ENCODE data around the gene SLC17A3. TPM values are rescaled to one million over a fixed set of nuclear protein-coding genes. Genes with fewer than 3 reads are reported as not detected.

Gene SLC17A3
- total RNA-seq, 4 donors from 2014 or later: not detected

DNA sequence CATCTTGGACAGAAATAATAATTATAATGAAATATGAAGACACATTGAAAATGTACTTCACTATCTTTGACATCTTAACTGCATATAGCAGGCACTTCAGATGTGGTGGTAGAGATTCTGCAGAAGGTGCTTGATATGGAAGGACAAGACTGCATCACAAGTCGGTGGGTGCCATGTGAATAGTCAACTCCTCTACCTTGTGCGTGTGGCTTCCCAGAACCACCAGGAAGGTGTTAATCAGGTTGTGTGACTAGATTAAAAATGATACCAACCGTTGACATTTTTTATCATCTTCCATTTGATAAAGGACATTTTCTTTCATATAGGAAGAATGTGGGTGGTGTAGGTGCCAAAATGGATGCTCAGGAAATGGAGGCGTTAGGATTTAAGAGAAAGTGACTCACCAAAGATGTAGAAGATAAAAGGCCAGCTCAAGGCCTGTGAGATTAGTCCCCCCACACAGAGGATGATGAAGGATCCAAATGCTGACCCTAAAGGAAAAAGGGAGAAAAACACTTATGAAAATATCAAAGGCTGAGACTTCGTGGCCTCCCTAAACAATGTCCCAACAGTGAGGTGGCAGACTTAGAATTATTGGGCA, 44.1 kb upstream of the SLC17A3 start:
- no peak for DNase-seq
- intact Hi-C loops (cut with DNase I): no loop called here
- Histone ChIP-seq H3K27ac (no peak overlapping the region), H3K4me1 (no peaks in the 10 kb centered on the region), H3K27me3 (no peaks in the 10 kb centered on the region), H3K4me3 (replicated peaks in 1 of 3) (no peak overlapping the region), H3K36me3 (no peaks in the 10 kb centered on the region), H3K9me3 (no peaks in the 10 kb centered on the region)
- TF ChIP-seq, protein P1, sequence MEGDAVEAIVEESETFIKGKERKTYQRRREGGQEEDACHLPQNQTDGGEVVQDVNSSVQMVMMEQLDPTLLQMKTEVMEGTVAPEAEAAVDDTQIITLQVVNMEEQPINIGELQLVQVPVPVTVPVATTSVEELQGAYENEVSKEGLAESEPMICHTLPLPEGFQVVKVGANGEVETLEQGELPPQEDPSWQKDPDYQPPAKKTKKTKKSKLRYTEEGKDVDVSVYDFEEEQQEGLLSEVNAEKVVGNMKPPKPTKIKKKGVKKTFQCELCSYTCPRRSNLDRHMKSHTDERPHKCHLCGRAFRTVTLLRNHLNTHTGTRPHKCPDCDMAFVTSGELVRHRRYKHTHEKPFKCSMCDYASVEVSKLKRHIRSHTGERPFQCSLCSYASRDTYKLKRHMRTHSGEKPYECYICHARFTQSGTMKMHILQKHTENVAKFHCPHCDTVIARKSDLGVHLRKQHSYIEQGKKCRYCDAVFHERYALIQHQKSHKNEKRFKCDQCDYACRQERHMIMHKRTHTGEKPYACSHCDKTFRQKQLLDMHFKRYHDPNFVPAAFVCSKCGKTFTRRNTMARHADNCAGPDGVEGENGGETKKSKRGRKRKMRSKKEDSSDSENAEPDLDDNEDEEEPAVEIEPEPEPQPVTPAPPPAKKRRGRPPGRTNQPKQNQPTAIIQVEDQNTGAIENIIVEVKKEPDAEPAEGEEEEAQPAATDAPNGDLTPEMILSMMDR (IDR thresholded peaks at IDR 0.05): no peak
- TF ChIP-seq POLR2A (IDR thresholded peaks at IDR 0.05): no peak
- WGBS, 2 donors: 72 to 88% methylated on average over 5 of the region's 5 CpGs

GRCh38 chr6:25916789-25917490, 42.9 kb upstream of the SLC17A3 start:
- intact Hi-C loops (cut with DNase I): no loop called here
- WGBS, 2 donors: 86 to 89% methylated on average over 7 of the region's 7 CpGs
- Histone ChIP-seq H3K27ac (no peak overlapping the region), H3K4me3 (replicated peaks in 1 of 3) (no peak overlapping the region), H3K4me1 (no peaks in the 10 kb centered on the region), H3K27me3 (no peaks in the 10 kb centered on the region), H3K9me3 (no peaks in the 10 kb centered on the region), H3K36me3 (no peaks in the 10 kb centered on the region)
- DNase-seq: no peak
- TF ChIP-seq, protein P1 (IDR thresholded peaks at IDR 0.05): no peak
- TF ChIP-seq POLR2A (IDR thresholded peaks at IDR 0.05): no peak

DNA sequence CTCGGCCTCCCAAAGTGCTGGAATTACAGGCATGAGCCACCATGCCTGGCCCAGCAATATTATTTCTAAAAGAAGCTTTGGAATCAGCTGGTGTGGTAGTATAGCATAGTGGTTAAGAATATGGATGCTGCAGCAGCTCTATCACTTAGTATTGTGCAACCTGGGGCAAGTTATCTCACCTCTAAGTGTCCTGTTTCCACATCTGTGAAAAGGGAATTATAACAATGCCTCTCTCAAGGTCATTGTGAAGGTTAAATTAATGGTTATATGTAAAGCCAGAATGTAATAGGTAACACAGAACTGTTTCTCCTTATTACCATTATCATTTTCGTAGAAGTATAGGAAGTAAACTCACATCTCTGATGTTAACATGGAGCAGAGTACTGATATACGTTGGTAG, 42.3 kb upstream of the SLC17A3 start:
- no peak for TF ChIP-seq POLR2A (IDR thresholded peaks at IDR 0.05)
- TF ChIP-seq, protein P1 (IDR thresholded peaks at IDR 0.05): no peak
- DNase-seq: no peak
- Histone ChIP-seq H3K9me3 (no peaks in the 10 kb centered on the region), H3K27ac (no peak overlapping the region), H3K36me3 (no peaks in the 10 kb centered on the region), H3K4me1 (no peaks in the 10 kb centered on the region), H3K27me3 (no peaks in the 10 kb centered on the region), H3K4me3 (replicated peaks in 1 of 3) (no peak overlapping the region)
- intact Hi-C loops (cut with DNase I): no loop called here
- 91% methylated on average over 3 of the region's 3 CpGs for WGBS, 2 donors

DNA sequence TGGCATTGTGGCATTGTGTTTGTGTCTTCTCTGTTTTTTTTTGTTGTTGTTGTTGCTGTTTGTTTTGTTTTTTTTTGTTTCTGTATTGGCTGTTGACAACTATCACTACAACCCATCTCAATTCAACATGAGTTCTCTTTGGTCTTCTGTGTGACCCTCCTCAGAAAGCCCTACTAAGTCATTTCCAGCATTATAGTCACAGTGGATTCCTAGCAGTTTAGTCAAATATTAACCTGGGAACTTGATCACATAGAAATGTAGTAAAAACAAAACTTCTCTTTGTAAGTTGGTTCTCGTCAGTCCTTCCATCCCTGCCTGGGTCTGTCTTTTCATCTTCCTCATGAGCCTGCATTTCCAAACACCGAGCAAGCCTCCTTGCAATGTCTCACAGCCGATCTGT, 39.7 kb upstream of the SLC17A3 start:
- intact Hi-C loops (cut with DNase I): no loop called here
- H3K4me1 ChIP-seq: no peaks in the 10 kb centered on the region

GRCh38 chr6:25911351-25911750, 37.3 kb upstream of the SLC17A3 start:
- intact Hi-C loops (cut with DNase I): no loop called here
- no peak for DNase-seq
- H3K36me3 ChIP-seq: no peaks in the 10 kb centered on the region
- WGBS, 2 donors: 81 to 91% methylated on average over 4 of the region's 4 CpGs
- TF ChIP-seq POLR2A (IDR thresholded peaks at IDR 0.05): no peak
- TF ChIP-seq, protein P1 (IDR thresholded peaks at IDR 0.05): no peak
- H3K27ac ChIP-seq: no peak overlapping the region
- no peaks in the 10 kb centered on the region for H3K27me3 ChIP-seq
- H3K9me3 ChIP-seq: no peaks in the 10 kb centered on the region
- no peak overlapping the region for H3K4me3 ChIP-seq (replicated peaks in 1 of 3)
- no peaks in the 10 kb centered on the region for H3K4me1 ChIP-seq

More for the DNA sequence above, 39.7 kb upstream of the SLC17A3 start:
- WGBS, 2 donors: 82 to 91% methylated on average over 3 of the region's 3 CpGs
- Histone ChIP-seq H3K4me3 (replicated peaks in 1 of 3) (no peak overlapping the region), H3K9me3 (no peaks in the 10 kb centered on the region), H3K27ac (no peak overlapping the region), H3K27me3 (no peaks in the 10 kb centered on the region), H3K36me3 (no peaks in the 10 kb centered on the region)
- DNase-seq: no peak
- no peak for TF ChIP-seq POLR2A (IDR thresholded peaks at IDR 0.05)
- TF ChIP-seq, protein P1 (IDR thresholded peaks at IDR 0.05): no peak
